ENCODE data around the gene SAMD11.
"Not testable (repeated sequence)": the region's sequence is repeated elsewhere in the genome, so short reads cannot be mapped to it uniquely, and the experiment has no call there.

The SAMD11 gene

GRCh38 chr1:973459-974292 is 50.0 kb downstream of the SAMD11 start:
- DNase-seq (ENCODE audit: low read depth), result no peak
- no peak overlapping the region for H3K4me3 ChIP-seq (ENCODE audit: low read depth, low read length)
- TF ChIP-seq CTCF (IDR thresholded peaks at IDR 0.05; ENCODE audit: insufficient read depth, low read depth, low read length, missing control alignments), result no peak

- no peak for TF ChIP-seq CTCF (IDR thresholded peaks at IDR 0.05; ENCODE audit: insufficient read depth, low read depth, low read length, missing control alignments)
- DNase-seq (ENCODE audit: low read depth), result no peak
- no peak overlapping the region for H3K4me3 ChIP-seq (ENCODE audit: low read depth, low read length)
These were observed 50.5 kb downstream of the SAMD11 start for GRCh38 chr1:974293-974640.

- H3K4me3 ChIP-seq (ENCODE audit: low read depth, low read length), result no peak overlapping the region
- no peak for TF ChIP-seq CTCF (IDR thresholded peaks at IDR 0.05; ENCODE audit: insufficient read depth, low read depth, low read length, missing control alignments)
- DNase-seq (ENCODE audit: low read depth), result no peak
These were observed 51.1 kb downstream of the SAMD11 start for GRCh38 chr1:974687-975328.

GRCh38 chr1:975365-975764 is 51.6 kb downstream of the SAMD11 start:
- TF ChIP-seq CTCF (IDR thresholded peaks at IDR 0.05; ENCODE audit: insufficient read depth, low read depth, low read length, missing control alignments), result no peak
- no peak for DNase-seq (ENCODE audit: low read depth)
- H3K4me3 ChIP-seq (ENCODE audit: low read depth, low read length), result no peak overlapping the region

GRCh38 chr1:975896-976683 is 52.4 kb downstream of the SAMD11 start:
- peak; percentile 71 for TF ChIP-seq CTCF (IDR thresholded peaks at IDR 0.05; ENCODE audit: insufficient read depth, low read depth, low read length, missing control alignments)

GRCh38 chr1:976791-977190 is 53.1 kb downstream of the SAMD11 start:
- H3K4me3 ChIP-seq (ENCODE audit: low read depth, low read length); DNase-seq (ENCODE audit: low read depth): not testable (repeated sequence)

More at GRCh38 chr1:975896-976683, 52.4 kb downstream of the SAMD11 start:
- no peak overlapping the region for H3K4me3 ChIP-seq (ENCODE audit: low read depth, low read length)
- peak; percentile 81 for DNase-seq (ENCODE audit: low read depth)
